Astrocyte (in vitro differentiated cells and primary cell): ENCODE data around the gene ZNF669. TPM values are rescaled to one million over a fixed set of nuclear protein-coding genes. Genes with fewer than 3 reads are reported as not detected.

Experiments
- DNase-seq: peaks from one replicate; pipeline ENCODE4 v3.0.0-alpha.2; 2010; ENCODE audit warnings: low read depth
- FAIRE-seq: peaks from 2 replicates; lab custom pipeline; 2011; peaks lifted over from hg19 to GRCh38; lab: Jason Lieb, UNC
- H2AFZ ChIP-seq: 2 replicates; pipeline ENCODE4 v1.6.0; 2012; ENCODE audit warnings: low read depth, low read length, inconsistent platforms
- H3K27ac ChIP-seq: 2 replicates; pipeline ENCODE4 v1.5.1; 2011; ENCODE audit warnings: low read depth, low read length, inconsistent platforms
- H3K27me3 ChIP-seq: 2 replicates; pipeline ENCODE4 v1.6.0; 2011; ENCODE audit warnings: low read length, inconsistent platforms; ENCODE audit not compliant: insufficient read depth
- H3K36me3 ChIP-seq: 2 replicates; pipeline ENCODE4 v1.5.1; 2011; ENCODE audit warnings: low read length, inconsistent platforms; ENCODE audit not compliant: insufficient read depth
- H3K4me1 ChIP-seq: 2 replicates; pipeline ENCODE4 v1.5.1; 2011; ENCODE audit warnings: low read length, inconsistent platforms; ENCODE audit not compliant: insufficient read depth
- H3K4me2 ChIP-seq: 2 replicates; pipeline ENCODE4 v1.6.0; 2012; ENCODE audit warnings: low read length, inconsistent platforms
- H3K4me3 ChIP-seq: 2 replicates; pipeline ENCODE4 v1.5.1; 2011; ENCODE audit warnings: low read depth, mild to moderate bottlenecking, low read length, inconsistent platforms; ENCODE audit not compliant: insufficient read depth
- H3K79me2 ChIP-seq: 2 replicates; pipeline ENCODE4 v1.6.0; 2012; ENCODE audit warnings: mild to moderate bottlenecking, low read length, inconsistent platforms; ENCODE audit not compliant: insufficient read depth
- H3K9ac ChIP-seq: 2 replicates; pipeline ENCODE4 v1.6.0; 2012; ENCODE audit warnings: mild to moderate bottlenecking, low read length, inconsistent platforms
- H3K9me3 ChIP-seq: 2 replicates; pipeline ENCODE4 v1.5.1; 2012; ENCODE audit warnings: low read depth, mild to moderate bottlenecking, low read length, inconsistent platforms; ENCODE audit not compliant: insufficient read depth
- H4K20me1 ChIP-seq: 2 replicates; pipeline ENCODE4 v1.6.0; 2012; ENCODE audit warnings: low read length, inconsistent platforms; ENCODE audit not compliant: insufficient read depth
- H3K27ac Mint-ChIP-seq: one replicate; pipeline ENCODE4 v1.8.0; 2021; ENCODE audit warnings: mild to moderate bottlenecking, mixed read lengths; ENCODE audit not compliant: unreplicated experiment
- H3K27me3 Mint-ChIP-seq: one replicate; pipeline ENCODE4 v1.8.0; 2021; ENCODE audit warnings: low read depth, mixed read lengths; ENCODE audit not compliant: unreplicated experiment
- H3K36me3 Mint-ChIP-seq: one replicate; pipeline ENCODE4 v1.8.0; 2021; ENCODE audit warnings: low read depth, mixed read lengths; ENCODE audit not compliant: unreplicated experiment
- H3K4me1 Mint-ChIP-seq: one replicate; pipeline ENCODE4 v1.8.0; 2021; ENCODE audit warnings: low read depth, mixed read lengths; ENCODE audit not compliant: unreplicated experiment
- H3K4me3 Mint-ChIP-seq: one replicate; pipeline ENCODE4 v1.8.0; 2021; ENCODE audit warnings: mild to moderate bottlenecking, moderate library complexity, mixed read lengths; ENCODE audit not compliant: unreplicated experiment
- H3K9me3 Mint-ChIP-seq: one replicate; pipeline ENCODE4 v1.8.0; 2021; ENCODE audit warnings: mild to moderate bottlenecking, mixed read lengths; ENCODE audit not compliant: unreplicated experiment
- CTCF ChIP-seq: IDR thresholded peaks from 2 replicates; pipeline ENCODE4 v1.5.1; 2011; ENCODE audit warnings: low read depth, mild to moderate bottlenecking, inconsistent platforms, low read length, moderate library complexity; ENCODE audit not compliant: insufficient read depth
- EZH2 ChIP-seq: IDR thresholded peaks from 2 replicates; pipeline ENCODE4 v1.6.1; 2012; ENCODE audit warnings: mild to moderate bottlenecking, low read length, inconsistent platforms; ENCODE audit not compliant: insufficient read depth
- total RNA-seq: library from RNA; stranded (reverse); gene quantifications from 2 replicates; pipeline ENCODE4 v1.2.1, GENCODE V29; 2021

ZNF669 gene
- total RNA-seq, 1 donor from 2014 or later = 9.4 TPM

DNA sequence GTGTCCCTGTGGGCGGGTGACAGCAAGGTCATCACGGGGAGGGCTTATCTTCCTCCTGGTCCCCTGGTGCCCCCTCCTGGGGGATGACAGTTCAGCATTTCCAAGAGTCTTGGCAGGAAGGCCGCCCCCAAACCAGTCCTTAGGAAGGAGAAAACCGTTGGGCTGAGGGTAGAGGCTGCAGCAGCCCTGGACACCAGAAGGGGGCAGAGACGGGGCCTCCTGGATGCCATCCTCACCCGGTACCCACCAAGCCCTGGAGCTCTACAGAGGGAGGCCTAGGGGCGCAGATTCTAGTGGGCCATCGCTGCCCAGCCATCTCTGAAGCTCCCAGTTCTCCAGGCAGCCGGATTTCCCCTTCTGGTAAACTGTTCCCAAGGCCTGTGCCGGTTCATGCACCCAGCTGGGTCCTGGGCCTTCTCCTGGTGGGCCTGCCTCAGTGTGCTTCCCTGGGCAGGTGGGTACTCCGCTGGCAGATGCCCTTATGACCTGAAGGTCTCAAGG, 14.8 kb upstream of the ZNF669 start:
- no peaks in the 10 kb centered on the region for H3K4me1 ChIP-seq
- FAIRE-seq (no peak), DNase-seq (no peak)
- Mint-ChIP-seq H3K4me1 (no peaks in the 10 kb centered on the region), H3K27ac (no peak overlapping the region), H3K9me3 (peaks cover 13% of the 10 kb centered on the region), H3K4me3 (no peak overlapping the region), H3K27me3 (no peaks in the 10 kb centered on the region), H3K36me3 (no peaks in the 10 kb centered on the region)
- no peaks in the 10 kb centered on the region for H3K36me3 ChIP-seq
- no peaks in the 10 kb centered on the region for H4K20me1 ChIP-seq
- H3K9me3 ChIP-seq = no peaks in the 10 kb centered on the region
- no peak overlapping the region for H3K27ac ChIP-seq
- H3K4me2 ChIP-seq = no peak overlapping the region
- no peak overlapping the region for H2AFZ ChIP-seq
- no peak overlapping the region for H3K9ac ChIP-seq
- H3K4me3 ChIP-seq = no peak overlapping the region
- TF ChIP-seq CTCF = no peak
- TF ChIP-seq EZH2 = no peak
- H3K27me3 ChIP-seq = no peaks in the 10 kb centered on the region
- no peaks in the 10 kb centered on the region for H3K79me2 ChIP-seq

GRCh38 chr1:247115545-247115944, 11.4 kb upstream of the ZNF669 start:
- Histone ChIP-seq H3K9me3 (no peaks in the 10 kb centered on the region), H2AFZ (no peak overlapping the region), H4K20me1 (no peaks in the 10 kb centered on the region), H3K4me3 (no peak overlapping the region), H3K4me1 (peaks cover 8% of the 10 kb centered on the region), H3K36me3 (no peaks in the 10 kb centered on the region), H3K79me2 (no peaks in the 10 kb centered on the region), H3K9ac (no peak overlapping the region), H3K4me2 (no peak overlapping the region), H3K27ac (no peak overlapping the region), H3K27me3 (no peaks in the 10 kb centered on the region)
- Mint-ChIP-seq H3K27ac (no peak overlapping the region), H3K36me3 (no peaks in the 10 kb centered on the region), H3K4me1 (peaks cover 7% of the 10 kb centered on the region), H3K9me3 (peaks cover 10% of the 10 kb centered on the region), H3K27me3 (peaks cover 3% of the 10 kb centered on the region), H3K4me3 (no peak overlapping the region)
- TF ChIP-seq EZH2 (no peak), CTCF (no peak)
- FAIRE-seq (no peak), DNase-seq (no peak)

DNA sequence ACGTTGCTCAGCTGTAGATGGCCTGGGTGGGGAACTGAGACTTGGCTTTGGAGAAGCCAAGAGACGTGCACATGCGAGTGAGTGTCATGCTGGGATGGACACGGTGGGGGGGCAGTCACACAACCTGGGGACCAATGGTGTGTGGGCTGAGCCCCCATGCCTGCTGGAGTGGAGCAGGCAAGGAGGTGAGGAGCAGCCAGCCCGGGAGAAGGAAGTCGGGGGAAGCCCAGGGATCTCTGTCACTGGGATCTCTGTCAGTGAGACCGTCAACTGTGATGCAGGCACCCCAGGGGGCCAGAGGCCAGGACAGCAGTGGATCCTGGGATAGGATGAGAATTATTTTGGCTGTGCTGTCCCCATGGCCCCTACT, 11.0 kb upstream of the ZNF669 start:
- Histone ChIP-seq H3K4me1 (peaks cover 8% of the 10 kb centered on the region), H3K4me2 (no peak overlapping the region), H3K27ac (no peak overlapping the region), H4K20me1 (no peaks in the 10 kb centered on the region), H3K27me3 (no peaks in the 10 kb centered on the region), H3K9ac (no peak overlapping the region), H3K36me3 (no peaks in the 10 kb centered on the region), H3K9me3 (no peaks in the 10 kb centered on the region), H3K4me3 (no peak overlapping the region), H3K79me2 (no peaks in the 10 kb centered on the region), H2AFZ (no peak overlapping the region)
- FAIRE-seq (no peak), DNase-seq (no peak)
- H3K27me3 Mint-ChIP-seq = peaks cover 3% of the 10 kb centered on the region
- H3K9me3 Mint-ChIP-seq = peaks cover 10% of the 10 kb centered on the region
- H3K4me3 Mint-ChIP-seq = no peak overlapping the region
- TF ChIP-seq CTCF (no peak), EZH2 (no peak)
- no peak overlapping the region for H3K27ac Mint-ChIP-seq
- H3K4me1 Mint-ChIP-seq = peaks cover 7% of the 10 kb centered on the region
- H3K36me3 Mint-ChIP-seq = no peaks in the 10 kb centered on the region
